ENCODE measurements around the gene ABCG2. TPM values are rescaled to one million over a fixed set of nuclear protein-coding genes. Genes with fewer than 3 reads are reported as not detected.

Gene ABCG2
- total RNA-seq, 1 experiment from 2014 or later, result 3.8 TPM

GRCh38 chr4:88134111-88134510, 24.3 kb downstream of the ABCG2 start (continued):
- no peak for TF ChIP-seq E2F5 (CRISPR knock-in tag; IDR thresholded peaks at IDR 0.05)
- TF ChIP-seq NFYB (CRISPR knock-in tag; conservative IDR thresholded peaks at IDR 0.05; ENCODE audit: low read depth), result no peak
- no peak for TF ChIP-seq ZNF121 (CRISPR knock-in tag; IDR thresholded peaks at IDR 0.05)
- no peak for TF ChIP-seq ZNF138 (CRISPR knock-in tag; conservative IDR thresholded peaks at IDR 0.05)
- TF ChIP-seq KAT7 (CRISPR knock-in tag; IDR thresholded peaks at IDR 0.05; ENCODE audit: borderline replicate concordance), result no peak
- TF ChIP-seq SP1 (CRISPR knock-in tag; conservative IDR thresholded peaks at IDR 0.05), result no peak
- no peak for TF ChIP-seq FOXP1 (CRISPR knock-in tag; IDR thresholded peaks at IDR 0.05; ENCODE audit: borderline replicate concordance)
- TF ChIP-seq ZNF317 (CRISPR knock-in tag; IDR thresholded peaks at IDR 0.05; ENCODE audit: borderline replicate concordance, low read depth), result no peak
- TF ChIP-seq, protein P1, sequence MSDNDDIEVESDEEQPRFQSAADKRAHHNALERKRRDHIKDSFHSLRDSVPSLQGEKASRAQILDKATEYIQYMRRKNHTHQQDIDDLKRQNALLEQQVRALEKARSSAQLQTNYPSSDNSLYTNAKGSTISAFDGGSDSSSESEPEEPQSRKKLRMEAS (CRISPR knock-in tag; IDR thresholded peaks at IDR 0.05), result no peak
- no peak for TF ChIP-seq ELF4 (CRISPR knock-in tag; IDR thresholded peaks at IDR 0.05; ENCODE audit: low read depth)
- TF ChIP-seq, protein P2, sequence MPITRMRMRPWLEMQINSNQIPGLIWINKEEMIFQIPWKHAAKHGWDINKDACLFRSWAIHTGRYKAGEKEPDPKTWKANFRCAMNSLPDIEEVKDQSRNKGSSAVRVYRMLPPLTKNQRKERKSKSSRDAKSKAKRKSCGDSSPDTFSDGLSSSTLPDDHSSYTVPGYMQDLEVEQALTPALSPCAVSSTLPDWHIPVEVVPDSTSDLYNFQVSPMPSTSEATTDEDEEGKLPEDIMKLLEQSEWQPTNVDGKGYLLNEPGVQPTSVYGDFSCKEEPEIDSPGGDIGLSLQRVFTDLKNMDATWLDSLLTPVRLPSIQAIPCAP (CRISPR knock-in tag; IDR thresholded peaks at IDR 0.05), result no peak
- TF ChIP-seq, protein P3, sequence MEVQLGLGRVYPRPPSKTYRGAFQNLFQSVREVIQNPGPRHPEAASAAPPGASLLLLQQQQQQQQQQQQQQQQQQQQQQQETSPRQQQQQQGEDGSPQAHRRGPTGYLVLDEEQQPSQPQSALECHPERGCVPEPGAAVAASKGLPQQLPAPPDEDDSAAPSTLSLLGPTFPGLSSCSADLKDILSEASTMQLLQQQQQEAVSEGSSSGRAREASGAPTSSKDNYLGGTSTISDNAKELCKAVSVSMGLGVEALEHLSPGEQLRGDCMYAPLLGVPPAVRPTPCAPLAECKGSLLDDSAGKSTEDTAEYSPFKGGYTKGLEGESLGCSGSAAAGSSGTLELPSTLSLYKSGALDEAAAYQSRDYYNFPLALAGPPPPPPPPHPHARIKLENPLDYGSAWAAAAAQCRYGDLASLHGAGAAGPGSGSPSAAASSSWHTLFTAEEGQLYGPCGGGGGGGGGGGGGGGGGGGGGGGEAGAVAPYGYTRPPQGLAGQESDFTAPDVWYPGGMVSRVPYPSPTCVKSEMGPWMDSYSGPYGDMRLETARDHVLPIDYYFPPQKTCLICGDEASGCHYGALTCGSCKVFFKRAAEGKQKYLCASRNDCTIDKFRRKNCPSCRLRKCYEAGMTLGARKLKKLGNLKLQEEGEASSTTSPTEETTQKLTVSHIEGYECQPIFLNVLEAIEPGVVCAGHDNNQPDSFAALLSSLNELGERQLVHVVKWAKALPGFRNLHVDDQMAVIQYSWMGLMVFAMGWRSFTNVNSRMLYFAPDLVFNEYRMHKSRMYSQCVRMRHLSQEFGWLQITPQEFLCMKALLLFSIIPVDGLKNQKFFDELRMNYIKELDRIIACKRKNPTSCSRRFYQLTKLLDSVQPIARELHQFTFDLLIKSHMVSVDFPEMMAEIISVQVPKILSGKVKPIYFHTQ (CRISPR knock-in tag; IDR thresholded peaks at IDR 0.05), result no peak
- TF ChIP-seq TEAD4 (CRISPR knock-in tag; IDR thresholded peaks at IDR 0.05), result no peak
- TF ChIP-seq PRDM15 (CRISPR knock-in tag; IDR thresholded peaks at IDR 0.05), result no peak

GRCh38 chr4:88130544-88131305, 27.7 kb downstream of the ABCG2 start:
- H3K4me1 Mint-ChIP-seq, result no peaks in the 10 kb centered on the region
- ChIA-PET POLR2A (no interaction called here), CTCF (no interaction called here)
- H3K9me3 Mint-ChIP-seq, result peaks cover 38% of the 10 kb centered on the region
- no peak overlapping the region for H3K27ac Mint-ChIP-seq
- ATAC-seq (no peak), DNase-seq (ENCODE audit: low spot score) (no peak)
- peaks cover 24% of the 10 kb centered on the region for H3K36me3 Mint-ChIP-seq
- H3K4me3 Mint-ChIP-seq, result no peak overlapping the region
- no peaks in the 10 kb centered on the region for H3K27me3 Mint-ChIP-seq (ENCODE audit: low read depth)
- TF ChIP-seq, protein P4, sequence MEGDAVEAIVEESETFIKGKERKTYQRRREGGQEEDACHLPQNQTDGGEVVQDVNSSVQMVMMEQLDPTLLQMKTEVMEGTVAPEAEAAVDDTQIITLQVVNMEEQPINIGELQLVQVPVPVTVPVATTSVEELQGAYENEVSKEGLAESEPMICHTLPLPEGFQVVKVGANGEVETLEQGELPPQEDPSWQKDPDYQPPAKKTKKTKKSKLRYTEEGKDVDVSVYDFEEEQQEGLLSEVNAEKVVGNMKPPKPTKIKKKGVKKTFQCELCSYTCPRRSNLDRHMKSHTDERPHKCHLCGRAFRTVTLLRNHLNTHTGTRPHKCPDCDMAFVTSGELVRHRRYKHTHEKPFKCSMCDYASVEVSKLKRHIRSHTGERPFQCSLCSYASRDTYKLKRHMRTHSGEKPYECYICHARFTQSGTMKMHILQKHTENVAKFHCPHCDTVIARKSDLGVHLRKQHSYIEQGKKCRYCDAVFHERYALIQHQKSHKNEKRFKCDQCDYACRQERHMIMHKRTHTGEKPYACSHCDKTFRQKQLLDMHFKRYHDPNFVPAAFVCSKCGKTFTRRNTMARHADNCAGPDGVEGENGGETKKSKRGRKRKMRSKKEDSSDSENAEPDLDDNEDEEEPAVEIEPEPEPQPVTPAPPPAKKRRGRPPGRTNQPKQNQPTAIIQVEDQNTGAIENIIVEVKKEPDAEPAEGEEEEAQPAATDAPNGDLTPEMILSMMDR (IDR thresholded peaks at IDR 0.05), result no peak
- no peak for TF ChIP-seq NFATC4 (CRISPR knock-in tag; IDR thresholded peaks at IDR 0.05)
- no peak for TF ChIP-seq E2F4 (CRISPR knock-in tag; IDR thresholded peaks at IDR 0.05; ENCODE audit: borderline replicate concordance, low read depth)
- TF ChIP-seq ZBTB21 (CRISPR knock-in tag; IDR thresholded peaks at IDR 0.05; ENCODE audit: borderline replicate concordance), result no peak
- no peak for TF ChIP-seq GTF2I (CRISPR knock-in tag; conservative IDR thresholded peaks at IDR 0.05)
- TF ChIP-seq, protein P5, sequence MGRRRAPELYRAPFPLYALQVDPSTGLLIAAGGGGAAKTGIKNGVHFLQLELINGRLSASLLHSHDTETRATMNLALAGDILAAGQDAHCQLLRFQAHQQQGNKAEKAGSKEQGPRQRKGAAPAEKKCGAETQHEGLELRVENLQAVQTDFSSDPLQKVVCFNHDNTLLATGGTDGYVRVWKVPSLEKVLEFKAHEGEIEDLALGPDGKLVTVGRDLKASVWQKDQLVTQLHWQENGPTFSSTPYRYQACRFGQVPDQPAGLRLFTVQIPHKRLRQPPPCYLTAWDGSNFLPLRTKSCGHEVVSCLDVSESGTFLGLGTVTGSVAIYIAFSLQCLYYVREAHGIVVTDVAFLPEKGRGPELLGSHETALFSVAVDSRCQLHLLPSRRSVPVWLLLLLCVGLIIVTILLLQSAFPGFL (CRISPR knock-in tag; IDR thresholded peaks at IDR 0.05; ENCODE audit: borderline replicate concordance), result no peak
- TF ChIP-seq, protein P6, sequence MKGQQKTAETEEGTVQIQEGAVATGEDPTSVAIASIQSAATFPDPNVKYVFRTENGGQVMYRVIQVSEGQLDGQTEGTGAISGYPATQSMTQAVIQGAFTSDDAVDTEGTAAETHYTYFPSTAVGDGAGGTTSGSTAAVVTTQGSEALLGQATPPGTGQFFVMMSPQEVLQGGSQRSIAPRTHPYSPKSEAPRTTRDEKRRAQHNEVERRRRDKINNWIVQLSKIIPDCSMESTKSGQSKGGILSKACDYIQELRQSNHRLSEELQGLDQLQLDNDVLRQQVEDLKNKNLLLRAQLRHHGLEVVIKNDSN (CRISPR knock-in tag; IDR thresholded peaks at IDR 0.05), result no peak

Measured in WTC11 (cell line).